PFSK-1 (cell line): Measurements from ENCODE around the gene SLC9A5.
A peak's percentile ranks its signal among the peaks of the same experiment; 100 is the strongest.

Experiments used
- FOXP2 ChIP-seq: optimal IDR thresholded peaks from 2 replicates; pipeline ENCODE3; 2011; ENCODE audit warnings: borderline replicate concordance, control low read depth, inconsistent platforms; ENCODE audit not compliant: insufficient read depth; ENCODE audit errors: extremely low read length, extremely low read depth
- POLR2AphosphoS5 ChIP-seq: IDR thresholded peaks from 2 replicates; pipeline ENCODE4 v1.6.1; 2012; ENCODE audit warnings: low read depth, mild to moderate bottlenecking, control low read depth, low read length, moderate library complexity
- REST ChIP-seq, 2 experiments: IDR thresholded peaks; 2 replicates each; pipeline versions ENCODE4 v1.6.1 to v1.8.0; 2011 to 2012; ENCODE audit warnings: low read depth in 2 of 2, low read length in 2 of 2, control low read depth in 1 of 2, inconsistent platforms in 1 of 2, mild to moderate bottlenecking in 1 of 2, moderate library complexity in 1 of 2; ENCODE audit not compliant: insufficient read depth in 1 of 2
- SIN3A ChIP-seq: IDR thresholded peaks from 2 replicates; pipeline ENCODE4 v1.6.1; 2012; ENCODE audit warnings: mild to moderate bottlenecking, low read length, moderate library complexity, borderline replicate concordance; ENCODE audit not compliant: insufficient read depth
- TAF1 ChIP-seq: IDR thresholded peaks from 2 replicates; pipeline ENCODE4 v1.6.1; 2012; ENCODE audit warnings: low read length, control low read depth, borderline replicate concordance; ENCODE audit not compliant: insufficient read depth

The SLC9A5 gene

GRCh38 chr16:67206838-67207248 is 41.9 kb upstream of the SLC9A5 start:
- TF ChIP-seq POLR2AphosphoS5 (no peak), FOXP2 (no peak), REST (IDR thresholded peaks at IDR 0.05; ENCODE audit: insufficient read depth in 1 of 2, low read depth in 2 of 2, low read length in 2 of 2) (no peak), TAF1 (no peak), SIN3A (no peak)

GRCh38 chr16:67207249-67208091 is 41.3 kb upstream of the SLC9A5 start:
- TF ChIP-seq REST (IDR thresholded peaks at IDR 0.05; ENCODE audit: insufficient read depth in 1 of 2, low read depth in 2 of 2, low read length in 2 of 2) (no peak), POLR2AphosphoS5 (peak; percentile 24; the same call in 1 of the 2 replicates)

GRCh38 chr16:67208154-67208896 is 40.5 kb upstream of the SLC9A5 start:
- TF ChIP-seq SIN3A (no peak), TAF1 (no peak), REST (IDR thresholded peaks at IDR 0.05; ENCODE audit: insufficient read depth in 1 of 2, low read depth in 2 of 2, low read length in 2 of 2) (no peak), POLR2AphosphoS5 (no peak), FOXP2 (no peak)

- TF ChIP-seq REST (IDR thresholded peaks at IDR 0.05; ENCODE audit: insufficient read depth in 1 of 2, low read depth in 2 of 2, low read length in 2 of 2) (no peak), FOXP2 (no peak), SIN3A (no peak), TAF1 (no peak), POLR2AphosphoS5 (no peak)
Observed at GRCh38 chr16:67209565-67209964, 39.2 kb upstream of the SLC9A5 start.
